Ectodermal cell (in vitro differentiated cells): Measurements from ENCODE around the gene MRPL23.

Source experiments
- H3K27ac ChIP-seq: 2 replicates; pipeline ENCODE4 v1.7.0; 2013; ENCODE audit warnings: mild to moderate bottlenecking, low read depth, low read length; ENCODE audit not compliant: insufficient read depth, poor library complexity, severe bottlenecking
- H3K27me3 ChIP-seq: 2 replicates; pipeline ENCODE4 v1.7.0; 2013; ENCODE audit warnings: mild to moderate bottlenecking, low read length; ENCODE audit not compliant: insufficient read depth, control insufficient read depth, poor library complexity, severe bottlenecking
- H3K36me3 ChIP-seq: one replicate; pipeline ENCODE4 v1.7.0; 2013; ENCODE audit warnings: low read length; ENCODE audit not compliant: control insufficient read depth, insufficient read depth
- H3K4me1 ChIP-seq: one replicate; pipeline ENCODE4 v1.7.0; 2013; ENCODE audit warnings: low read length; ENCODE audit not compliant: control insufficient read depth, insufficient read depth
- H3K4me3 ChIP-seq: 2 replicates; pipeline ENCODE4 v1.7.0; 2013; ENCODE audit warnings: low read depth, low read length, control low read depth; ENCODE audit not compliant: insufficient read depth
- H3K9me3 ChIP-seq: 2 replicates; pipeline ENCODE4 v1.7.0; 2013; ENCODE audit warnings: mild to moderate bottlenecking, low read length, moderate library complexity; ENCODE audit not compliant: control insufficient read depth
- WGBS, 2 experiments: methylation state at CpG; one replicate each; pipeline ENCODE4 v1.1.7; 2013; ENCODE audit warnings: missing lambda C conversion rate in 2 of 2; 5-methylcytosine and 5-hydroxymethylcytosine counted together

The MRPL23 gene

GRCh38 chr11:1959786-1960185, 12.7 kb downstream of the MRPL23 start:
- WGBS, 2 experiments, result 82 to 88% methylated on average over 5 of the region's 17 CpGs

GRCh38 chr11:1963864-1964263, 16.7 kb downstream of the MRPL23 start:
- Histone ChIP-seq H3K4me3 (no peak overlapping the region), H3K27ac (no peak overlapping the region), H3K27me3 (no peaks in the 10 kb centered on the region), H3K9me3 (no peaks in the 10 kb centered on the region), H3K36me3 (no peaks in the 10 kb centered on the region), H3K4me1 (no peaks in the 10 kb centered on the region)
- WGBS, 2 experiments, result no CpG with 5 or more reads among the region's 20 CpGs

More at GRCh38 chr11:1959786-1960185, 12.7 kb downstream of the MRPL23 start:
- Histone ChIP-seq H3K4me1 (no peaks in the 10 kb centered on the region), H3K9me3 (no peaks in the 10 kb centered on the region), H3K4me3 (no peak overlapping the region), H3K27ac (no peak overlapping the region), H3K27me3 (no peaks in the 10 kb centered on the region), H3K36me3 (no peaks in the 10 kb centered on the region)

- WGBS, 2 experiments, result no CpG with 5 or more reads among the region's 17 CpGs
- Histone ChIP-seq H3K36me3 (no peaks in the 10 kb centered on the region), H3K27me3 (no peaks in the 10 kb centered on the region), H3K9me3 (no peaks in the 10 kb centered on the region), H3K27ac (no peak overlapping the region), H3K4me1 (no peaks in the 10 kb centered on the region), H3K4me3 (no peak overlapping the region)
Observed at GRCh38 chr11:1964348-1964747, 17.2 kb downstream of the MRPL23 start.

DNA sequence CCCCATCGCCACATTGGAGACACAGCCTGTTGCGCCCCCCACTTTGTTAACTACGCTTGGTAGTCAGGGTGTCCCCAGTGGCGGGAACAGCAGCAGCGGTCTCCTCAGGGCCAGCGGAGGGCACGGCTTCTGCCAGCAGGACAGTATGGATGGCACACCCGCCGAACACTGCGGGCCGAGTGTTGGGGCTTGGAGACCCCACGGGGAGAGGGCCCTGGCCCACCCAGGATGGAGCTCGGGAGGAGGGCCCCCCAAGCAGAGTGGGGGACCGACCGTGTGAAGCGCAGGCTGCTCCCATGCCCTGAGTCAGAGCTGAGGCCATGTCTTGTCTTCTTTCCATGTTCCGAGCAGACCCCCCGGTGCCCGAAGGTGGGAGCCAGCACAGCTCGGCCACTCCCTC, 17.8 kb downstream of the MRPL23 start:
- Histone ChIP-seq H3K27ac (no peak overlapping the region), H3K4me3 (no peak overlapping the region), H3K4me1 (no peaks in the 10 kb centered on the region), H3K9me3 (no peaks in the 10 kb centered on the region), H3K27me3 (no peaks in the 10 kb centered on the region), H3K36me3 (no peaks in the 10 kb centered on the region)
- WGBS, 2 experiments, result no CpG with 5 or more reads among the region's 20 CpGs

- Histone ChIP-seq H3K27ac (no peak overlapping the region), H3K36me3 (no peaks in the 10 kb centered on the region), H3K4me1 (no peaks in the 10 kb centered on the region), H3K9me3 (no peaks in the 10 kb centered on the region), H3K27me3 (no peaks in the 10 kb centered on the region), H3K4me3 (no peak overlapping the region)
- WGBS, 2 experiments, result 94 to 99% methylated on average over 7 to 8 of the region's 18 CpGs
Observed at GRCh38 chr11:1966531-1966930, 19.4 kb downstream of the MRPL23 start.

GRCh38 chr11:1967641-1968225, 20.6 kb downstream of the MRPL23 start:
- Histone ChIP-seq H3K27me3 (no peaks in the 10 kb centered on the region), H3K36me3 (no peaks in the 10 kb centered on the region), H3K4me3 (no peak overlapping the region), H3K4me1 (no peaks in the 10 kb centered on the region), H3K27ac (no peak overlapping the region), H3K9me3 (no peaks in the 10 kb centered on the region)
- 84% methylated on average over 3 of the region's 21 CpGs; no CpG with 5 or more reads in 1 of the 2 experiments for WGBS, 2 experiments

GRCh38 chr11:1968454-1969002, 21.4 kb downstream of the MRPL23 start:
- H3K27ac ChIP-seq, result no peak overlapping the region
- no peaks in the 10 kb centered on the region for H3K27me3 ChIP-seq
- H3K36me3 ChIP-seq, result no peaks in the 10 kb centered on the region
- WGBS, 2 experiments, result 70 to 89% methylated on average over 4 to 9 of the region's 24 CpGs
- H3K4me1 ChIP-seq, result no peaks in the 10 kb centered on the region
- no peaks in the 10 kb centered on the region for H3K9me3 ChIP-seq
- no peak overlapping the region for H3K4me3 ChIP-seq

- H3K27ac ChIP-seq, result no peak overlapping the region
- no peaks in the 10 kb centered on the region for H3K27me3 ChIP-seq
- no peaks in the 10 kb centered on the region for H3K9me3 ChIP-seq
- no peaks in the 10 kb centered on the region for H3K36me3 ChIP-seq
- WGBS, 2 experiments, result no CpG with 5 or more reads among the region's 21 CpGs
- H3K4me3 ChIP-seq, result no peak overlapping the region
- no peaks in the 10 kb centered on the region for H3K4me1 ChIP-seq
Observed at GRCh38 chr11:1969035-1969434, 21.9 kb downstream of the MRPL23 start.

DNA sequence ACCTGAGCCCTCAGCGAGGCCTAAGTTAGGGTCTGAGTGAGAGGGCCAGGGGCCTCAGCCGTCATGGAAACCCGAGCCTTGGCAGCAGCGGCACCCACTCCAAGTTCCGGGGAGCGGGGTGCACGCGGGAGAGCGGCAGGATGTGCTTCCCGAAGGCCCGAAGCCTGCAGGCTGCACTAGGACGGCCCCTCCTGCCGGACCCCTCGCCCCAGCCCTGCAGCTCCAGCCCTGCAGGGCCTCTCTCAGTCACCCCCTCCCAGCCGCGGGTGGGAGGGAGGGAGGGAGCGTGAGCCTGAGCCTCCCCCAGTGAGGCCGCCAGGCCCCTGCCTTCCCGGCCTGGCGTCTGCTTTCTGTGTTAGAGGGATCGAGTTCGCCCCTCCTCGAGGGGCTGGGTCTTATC, 22.6 kb downstream of the MRPL23 start:
- H3K9me3 ChIP-seq, result no peaks in the 10 kb centered on the region
- no peak overlapping the region for H3K4me3 ChIP-seq
- H3K36me3 ChIP-seq, result no peaks in the 10 kb centered on the region
- no peak overlapping the region for H3K27ac ChIP-seq
- H3K27me3 ChIP-seq, result no peaks in the 10 kb centered on the region
- H3K4me1 ChIP-seq, result no peaks in the 10 kb centered on the region
- no CpG with 5 or more reads among the region's 23 CpGs for whole genome bisulfite sequencing, 2 experiments

DNA sequence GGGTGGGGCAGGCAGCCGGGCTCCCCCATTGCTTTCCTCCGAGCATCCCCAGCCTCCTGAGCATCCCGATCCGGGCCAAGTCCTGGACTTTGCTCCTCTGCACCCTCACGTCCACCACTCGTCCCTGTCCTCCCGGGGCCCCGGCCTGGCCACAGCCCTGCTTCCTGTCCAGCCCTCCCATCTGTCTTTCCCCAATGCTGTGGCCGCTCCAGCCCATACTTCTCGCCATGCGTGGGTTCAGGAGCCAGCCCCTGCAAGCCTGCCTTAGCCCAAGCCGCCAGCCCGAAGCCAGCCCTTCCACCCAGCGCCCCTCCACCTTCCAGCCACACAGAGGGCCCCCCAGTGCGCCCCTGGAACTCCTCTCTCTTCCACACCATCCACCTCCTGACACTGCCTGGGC, 23.8 kb downstream of the MRPL23 start:
- H3K9me3 ChIP-seq, result no peaks in the 10 kb centered on the region
- WGBS, 2 experiments, result 91 to 95% methylated on average over 9 of the region's 15 CpGs
- no peaks in the 10 kb centered on the region for H3K4me1 ChIP-seq
- no peak overlapping the region for H3K4me3 ChIP-seq
- H3K36me3 ChIP-seq, result no peaks in the 10 kb centered on the region
- H3K27ac ChIP-seq, result no peak overlapping the region
- H3K27me3 ChIP-seq, result no peaks in the 10 kb centered on the region
